Mammary epithelial cell (primary cell): ENCODE data around the gene NT5M.

Experiments
- CTCF ChIP-seq, 2 donors: IDR thresholded peaks in 1 of 2; conservative IDR thresholded peaks in 1 of 2; 2 replicates each; pipeline ENCODE4 v1.5.1; 2011 to 2012; ENCODE audit warnings: inconsistent platforms in 2 of 2, low read length in 2 of 2, mild to moderate bottlenecking in 2 of 2, control low read depth in 1 of 2, low read depth in 1 of 2; ENCODE audit not compliant: insufficient read depth in 1 of 2; ENCODE audit errors: extremely low read depth in 1 of 2
- EZH2 ChIP-seq: IDR thresholded peaks from 2 replicates; pipeline ENCODE4 v1.6.1; 2012; ENCODE audit warnings: low read length, inconsistent platforms, borderline replicate concordance

GRCh38 chr17:17386094-17386800, 83.1 kb downstream of the NT5M start:
- no peak for TF ChIP-seq CTCF (conservative IDR thresholded peaks at IDR 0.05 in 1 of 2, IDR thresholded peaks at IDR 0.05 in 1 of 2; ENCODE audit: extremely low read depth in 1 of 2, insufficient read depth in 1 of 2, low read depth in 1 of 2, low read length in 2 of 2)
- no peak for TF ChIP-seq EZH2
